ENCODE measurements around the gene CMIP. TPM values are rescaled to one million over a fixed set of nuclear protein-coding genes. Genes with fewer than 3 reads are reported as not detected.

Gene CMIP
- total RNA-seq, 2 experiments from 2014 or later = 65.4 to 76.7 TPM

- POLR2A ChIA-PET = interaction anchor here (0.6 to 1.2 kb wide), 5 partner anchors 14 to 131 kb away, joined by 3 to 5 read pairs (median 3); no protein-coding TSS in a partner anchor
- Mint-ChIP-seq H3K27me3 (no peaks in the 10 kb centered on the region), H3K4me1 (peaks cover 39% of the 10 kb centered on the region), H3K36me3 (peaks cover 15% of the 10 kb centered on the region), H3K9me3 (no peaks in the 10 kb centered on the region), H3K4me3 (no peak overlapping the region), H3K27ac (no peak overlapping the region)
- DNase-seq (no peak), ATAC-seq (ENCODE audit: low read depth) (no peak)
Observed at GRCh38 chr16:81485824-81486539, 41.4 kb downstream of the CMIP start.

- H3K9me3 Mint-ChIP-seq = no peaks in the 10 kb centered on the region
- no peak overlapping the region for H3K4me3 Mint-ChIP-seq
- H3K27me3 Mint-ChIP-seq = no peaks in the 10 kb centered on the region
- POLR2A ChIA-PET = interaction anchor here (1.2 kb wide), 1 partner anchor 14 kb away, joined by 3 read pairs; no protein-coding TSS in a partner anchor
- peaks cover 13% of the 10 kb centered on the region for H3K36me3 Mint-ChIP-seq
- DNase-seq (no peak), ATAC-seq (ENCODE audit: low read depth) (no peak)
- peaks cover 34% of the 10 kb centered on the region for H3K4me1 Mint-ChIP-seq
- no peak overlapping the region for H3K27ac Mint-ChIP-seq
Observed at GRCh38 chr16:81486540-81487061, 42.0 kb downstream of the CMIP start.

GRCh38 chr16:81487301-81487720, 42.7 kb downstream of the CMIP start:
- Mint-ChIP-seq H3K4me3 (no peak overlapping the region), H3K27me3 (no peaks in the 10 kb centered on the region), H3K4me1 (peaks cover 30% of the 10 kb centered on the region), H3K27ac (no peak overlapping the region), H3K9me3 (no peaks in the 10 kb centered on the region), H3K36me3 (peaks cover 12% of the 10 kb centered on the region)
- POLR2A ChIA-PET = no interaction called here
- ATAC-seq (ENCODE audit: low read depth) = peak; percentile 70
- no peak for DNase-seq

GRCh38 chr16:81488687-81489411, 44.2 kb downstream of the CMIP start:
- H3K27me3 Mint-ChIP-seq = no peaks in the 10 kb centered on the region
- H3K4me3 Mint-ChIP-seq = no peak overlapping the region
- POLR2A ChIA-PET = no interaction called here
- DNase-seq (no peak), ATAC-seq (ENCODE audit: low read depth) (no peak)
- no peaks in the 10 kb centered on the region for H3K9me3 Mint-ChIP-seq
- peaks cover 21% of the 10 kb centered on the region for H3K4me1 Mint-ChIP-seq
- peaks cover 5% of the 10 kb centered on the region for H3K36me3 Mint-ChIP-seq
- no peak overlapping the region for H3K27ac Mint-ChIP-seq

DNA sequence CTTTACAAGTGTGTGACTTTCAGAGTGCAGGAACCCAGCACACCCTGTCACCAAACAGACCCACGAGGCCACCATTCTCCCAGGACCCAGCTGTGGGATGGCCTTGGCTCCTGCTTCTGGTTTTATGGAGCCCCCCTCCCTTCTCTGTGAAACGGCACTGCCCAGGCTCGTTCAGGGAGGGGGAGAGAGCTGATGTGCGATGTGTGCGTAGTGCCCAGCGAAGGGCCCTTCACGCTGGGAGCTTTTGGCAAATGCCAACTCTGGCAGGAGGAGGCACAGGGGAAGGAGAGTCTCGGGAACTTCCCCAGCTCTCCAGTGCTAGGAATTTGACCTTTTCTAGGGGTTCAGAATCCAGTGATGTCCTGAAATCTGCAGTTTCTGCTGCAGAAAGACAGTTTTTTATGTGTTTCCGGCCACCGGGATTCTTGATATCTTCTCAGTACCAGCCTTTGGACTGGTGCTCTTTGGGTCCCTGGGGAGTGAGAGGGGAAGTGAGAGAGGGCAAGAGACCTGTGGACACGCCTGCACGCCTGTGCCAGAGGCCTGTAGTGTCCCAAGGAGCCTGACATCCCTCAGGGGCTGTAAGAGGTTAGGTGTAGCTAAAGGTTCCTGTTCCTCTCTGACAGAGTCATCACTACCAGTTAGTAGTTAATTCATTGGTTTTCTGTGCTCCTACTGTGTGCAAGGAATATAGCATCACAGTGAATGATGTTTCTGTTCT, 45.1 kb downstream of the CMIP start:
- Mint-ChIP-seq H3K27ac (no peak overlapping the region), H3K27me3 (no peaks in the 10 kb centered on the region), H3K4me3 (no peak overlapping the region), H3K9me3 (no peaks in the 10 kb centered on the region), H3K36me3 (peaks cover 5% of the 10 kb centered on the region), H3K4me1 (peaks cover 21% of the 10 kb centered on the region)
- POLR2A ChIA-PET = no interaction called here
- DNase-seq (no peak), ATAC-seq (ENCODE audit: low read depth) (no peak)

DNA sequence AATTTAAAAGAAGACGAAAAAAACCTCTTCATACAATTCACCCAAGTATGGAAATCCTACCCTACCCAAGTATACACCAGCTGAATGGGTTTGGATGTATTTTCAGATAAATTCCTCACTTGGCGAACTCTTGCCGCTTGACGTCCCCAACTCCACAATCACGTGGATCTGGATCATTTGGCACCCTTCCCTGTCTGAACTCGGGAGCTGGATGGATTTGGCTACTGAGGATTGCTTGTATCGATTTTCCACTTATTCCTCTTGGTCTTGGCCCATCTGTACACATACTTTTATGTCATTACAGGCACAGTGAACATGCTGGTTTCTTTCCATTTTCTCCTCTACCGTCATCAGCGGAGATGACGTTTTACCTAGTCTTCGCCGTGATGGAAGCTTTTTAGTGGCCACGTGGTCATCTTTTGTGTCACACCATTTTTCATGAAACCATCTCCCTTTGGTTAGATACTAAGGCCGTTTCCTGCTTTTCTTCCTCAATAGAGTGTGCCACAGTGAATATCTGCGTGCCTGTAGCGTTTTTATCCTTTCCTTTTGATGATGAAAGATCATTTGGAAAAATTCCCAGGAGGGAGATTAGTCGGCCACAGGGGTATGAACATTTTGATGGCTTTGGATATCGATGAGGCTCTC, 47.1 kb downstream of the CMIP start:
- peaks cover 20% of the 10 kb centered on the region for H3K4me1 Mint-ChIP-seq
- no peaks in the 10 kb centered on the region for H3K27me3 Mint-ChIP-seq
- no peak overlapping the region for H3K27ac Mint-ChIP-seq
- ATAC-seq (ENCODE audit: low read depth) (no peak), DNase-seq (no peak)
- peaks cover 5% of the 10 kb centered on the region for H3K36me3 Mint-ChIP-seq
- no peak overlapping the region for H3K4me3 Mint-ChIP-seq
- H3K9me3 Mint-ChIP-seq = no peaks in the 10 kb centered on the region
- POLR2A ChIA-PET = no interaction called here

DNA sequence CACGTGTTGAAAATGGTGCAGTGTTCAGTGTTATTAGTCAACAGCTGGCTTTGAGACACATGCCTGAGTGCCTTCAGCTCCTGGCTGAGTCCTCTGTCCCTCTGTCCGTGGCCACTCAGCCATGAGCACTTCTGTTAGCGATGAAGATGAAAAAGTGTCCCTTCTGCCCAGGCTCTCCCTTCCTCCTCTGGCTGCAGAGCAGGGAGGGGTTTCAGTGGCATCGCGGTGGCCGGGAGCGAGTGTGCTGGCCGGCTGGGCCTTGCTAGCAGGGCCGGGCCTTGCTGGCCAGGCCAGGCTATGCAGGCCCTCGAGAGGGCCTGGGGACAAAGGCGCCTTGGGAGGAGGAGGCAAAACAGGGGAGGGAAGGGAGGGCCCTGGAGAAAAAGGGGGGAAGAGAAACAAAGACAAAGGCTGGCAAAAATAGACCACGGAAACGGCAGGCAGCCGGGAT, 47.7 kb downstream of the CMIP start:
- no peak for DNase-seq
- Mint-ChIP-seq H3K27me3 (no peaks in the 10 kb centered on the region), H3K4me3 (no peak overlapping the region), H3K27ac (peak overlapping the region; percentile 42), H3K9me3 (no peaks in the 10 kb centered on the region), H3K4me1 (peaks cover 19% of the 10 kb centered on the region), H3K36me3 (peaks cover 5% of the 10 kb centered on the region)
- POLR2A ChIA-PET = no interaction called here
- no peak for ATAC-seq (ENCODE audit: low read depth)

- H3K27ac Mint-ChIP-seq = no peak overlapping the region
- H3K27me3 Mint-ChIP-seq = no peaks in the 10 kb centered on the region
- ATAC-seq (ENCODE audit: low read depth) = no peak
- peaks cover 19% of the 10 kb centered on the region for H3K4me1 Mint-ChIP-seq
- H3K9me3 Mint-ChIP-seq = no peaks in the 10 kb centered on the region
- H3K4me3 Mint-ChIP-seq = no peak overlapping the region
- DNase-seq = no peak
- H3K36me3 Mint-ChIP-seq = peaks cover 5% of the 10 kb centered on the region
- POLR2A ChIA-PET = interaction anchor here (0.9 kb wide), 2 partner anchors 23 to 37 kb away, joined by 3 to 4 read pairs; no protein-coding TSS in a partner anchor
Observed at GRCh38 chr16:81492965-81493754, 48.6 kb downstream of the CMIP start.

GRCh38 chr16:81493755-81494433, 49.3 kb downstream of the CMIP start:
- Mint-ChIP-seq H3K36me3 (peaks cover 7% of the 10 kb centered on the region), H3K27ac (no peak overlapping the region), H3K27me3 (no peaks in the 10 kb centered on the region), H3K4me3 (no peak overlapping the region), H3K9me3 (no peaks in the 10 kb centered on the region), H3K4me1 (peaks cover 17% of the 10 kb centered on the region)
- ATAC-seq (ENCODE audit: low read depth) (no peak), DNase-seq (no peak)
- POLR2A ChIA-PET = interaction anchor here (0.9 kb wide), 2 partner anchors 24 to 38 kb away, joined by 3 to 4 read pairs; no protein-coding TSS in a partner anchor

- no peaks in the 10 kb centered on the region for H3K9me3 Mint-ChIP-seq
- ATAC-seq (ENCODE audit: low read depth) = no peak
- no peak for DNase-seq
- peaks cover 5% of the 10 kb centered on the region for H3K36me3 Mint-ChIP-seq
- no peaks in the 10 kb centered on the region for H3K27me3 Mint-ChIP-seq
- H3K4me3 Mint-ChIP-seq = no peak overlapping the region
- H3K27ac Mint-ChIP-seq = no peak overlapping the region
- POLR2A ChIA-PET = interaction anchor here (0.9 kb wide), 2 partner anchors 24 to 38 kb away, joined by 3 to 4 read pairs; no protein-coding TSS in a partner anchor
- H3K4me1 Mint-ChIP-seq = peaks cover 17% of the 10 kb centered on the region
Observed at GRCh38 chr16:81494434-81494806, 49.8 kb downstream of the CMIP start.

DNA sequence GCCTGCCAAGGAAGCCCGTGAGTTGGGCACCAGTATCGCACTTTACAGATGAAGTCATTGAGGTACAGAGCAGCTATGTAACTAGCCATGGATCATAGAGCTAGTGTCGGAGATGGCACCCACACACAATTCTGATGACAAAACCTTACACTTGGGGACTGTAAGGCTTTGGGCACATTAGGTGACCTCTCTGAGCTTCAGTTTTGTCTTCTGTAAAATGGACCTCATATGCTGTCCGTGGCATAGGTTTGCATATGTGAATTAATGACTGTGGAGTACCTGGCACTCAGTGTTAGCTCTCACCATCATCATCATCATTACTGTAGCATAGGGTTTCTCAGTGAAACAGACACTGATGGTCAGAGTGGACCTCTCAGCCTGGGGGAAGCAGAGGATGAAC, 50.3 kb downstream of the CMIP start:
- POLR2A ChIA-PET = no interaction called here
- DNase-seq = no peak
- Mint-ChIP-seq H3K4me3 (no peak overlapping the region), H3K36me3 (peaks cover 5% of the 10 kb centered on the region), H3K27ac (no peak overlapping the region), H3K4me1 (peaks cover 20% of the 10 kb centered on the region), H3K27me3 (no peaks in the 10 kb centered on the region), H3K9me3 (no peaks in the 10 kb centered on the region)
- ATAC-seq (ENCODE audit: low read depth) = no peak
